ENCODE data around the gene DCAF11. TPM values are rescaled to one million over a fixed set of nuclear protein-coding genes. Genes with fewer than 3 reads are reported as not detected.

Gene DCAF11
- total RNA-seq, 1 experiment from 2014 or later, result 45.5 TPM

- TF ChIP-seq CTCF (conservative IDR thresholded peaks at IDR 0.05; ENCODE audit: low read depth, low read length) (no peak), EZH2 (IDR thresholded peaks at IDR 0.05; ENCODE audit: borderline replicate concordance, low read depth, low read length, poor library complexity, severe bottlenecking) (no peak)
- no TSS peak for BruUV-seq (replicated peaks)
- CTCF ChIA-PET, result no interaction called here
- Histone ChIP-seq H3K4me3 (ENCODE audit: low read depth, low read length, poor library complexity, severe bottlenecking) (no peak overlapping the region), H3K27me3 (replicated peaks; ENCODE audit: insufficient read depth, low read depth, low read length, poor library complexity) (no peaks in the 10 kb centered on the region), H3K27ac (ENCODE audit: low read depth, low read length, poor library complexity, severe bottlenecking) (no peak overlapping the region), H3K4me1 (ENCODE audit: insufficient read depth, low read length, poor library complexity, severe bottlenecking) (no peaks in the 10 kb centered on the region), H3K36me3 (ENCODE audit: insufficient read depth, low read length, poor library complexity, severe bottlenecking) (no peaks in the 10 kb centered on the region), H3K9me3 (ENCODE audit: low read depth, low read length, poor library complexity, severe bottlenecking) (no peaks in the 10 kb centered on the region)
- intact Hi-C loops (cut with micrococcal nuclease; ENCODE audit: unreplicated experiment), result no loop called here
- POLR2A ChIA-PET (ENCODE audit: low non-redundant PET), result no interaction called here
- no peak for DNase-seq (ENCODE audit: low spot score)
Observed at GRCh38 chr14:24127673-24128072, 13.1 kb downstream of the DCAF11 start.

- intact Hi-C loops (cut with micrococcal nuclease; ENCODE audit: unreplicated experiment), result no loop called here
- DNase-seq (ENCODE audit: low spot score), result no peak
- Histone ChIP-seq H3K4me3 (ENCODE audit: low read depth, low read length, poor library complexity, severe bottlenecking) (no peak overlapping the region), H3K9me3 (ENCODE audit: low read depth, low read length, poor library complexity, severe bottlenecking) (no peaks in the 10 kb centered on the region), H3K4me1 (ENCODE audit: insufficient read depth, low read length, poor library complexity, severe bottlenecking) (no peaks in the 10 kb centered on the region), H3K36me3 (ENCODE audit: insufficient read depth, low read length, poor library complexity, severe bottlenecking) (no peaks in the 10 kb centered on the region), H3K27me3 (replicated peaks; ENCODE audit: insufficient read depth, low read depth, low read length, poor library complexity) (no peaks in the 10 kb centered on the region), H3K27ac (ENCODE audit: low read depth, low read length, poor library complexity, severe bottlenecking) (no peak overlapping the region)
- POLR2A ChIA-PET (ENCODE audit: low non-redundant PET), result no interaction called here
- CTCF ChIA-PET, result no interaction called here
- no TSS peak for BruUV-seq (replicated peaks)
- TF ChIP-seq CTCF (conservative IDR thresholded peaks at IDR 0.05; ENCODE audit: low read depth, low read length) (no peak), EZH2 (IDR thresholded peaks at IDR 0.05; ENCODE audit: borderline replicate concordance, low read depth, low read length, poor library complexity, severe bottlenecking) (no peak)
Observed at GRCh38 chr14:24129410-24129998, 14.9 kb downstream of the DCAF11 start.

- DNase-seq (ENCODE audit: low spot score), result no peak
- Histone ChIP-seq H3K4me3 (ENCODE audit: low read depth, low read length, poor library complexity, severe bottlenecking) (no peak within 1 kb of the TSS), H3K9me3 (ENCODE audit: low read depth, low read length, poor library complexity, severe bottlenecking) (no peaks in the 10 kb centered on the region), H3K36me3 (ENCODE audit: insufficient read depth, low read length, poor library complexity, severe bottlenecking) (no peaks in the 10 kb centered on the region), H3K27ac (ENCODE audit: low read depth, low read length, poor library complexity, severe bottlenecking) (no peak within 1 kb of the TSS), H3K4me1 (ENCODE audit: insufficient read depth, low read length, poor library complexity, severe bottlenecking) (no peaks in the 10 kb centered on the region), H3K27me3 (replicated peaks; ENCODE audit: insufficient read depth, low read depth, low read length, poor library complexity) (no peaks in the 10 kb centered on the region)
- no TSS peak for BruUV-seq (replicated peaks)
- CTCF ChIA-PET, result no interaction called here
- no peak for TF ChIP-seq EZH2 (IDR thresholded peaks at IDR 0.05; ENCODE audit: borderline replicate concordance, low read depth, low read length, poor library complexity, severe bottlenecking)
- TF ChIP-seq CTCF (conservative IDR thresholded peaks at IDR 0.05; ENCODE audit: low read depth, low read length), result no peak
- POLR2A ChIA-PET (ENCODE audit: low non-redundant PET), result interaction anchor here (0.6 kb wide), 1 partner anchor 191 kb away, joined by 4 read pairs; no protein-coding TSS in a partner anchor
- intact Hi-C loops (cut with micrococcal nuclease; ENCODE audit: unreplicated experiment), result no loop called here
Observed at GRCh38 chr14:24130380-24130716, 15.8 kb downstream of the DCAF11 start, which contains the start of gene FITM1. FITM1 (plus strand) TSS chr14:24130659; CDS start chr14:24131564, 905 bp downstream.
